Stimulated activated CD4-positive, alpha-beta T cell treated with anti-CD3 and anti-CD28 coated beads, Interleukin-1b, Interleukin-23, amount 100 ng/mL, for 1 hour (primary cell): ENCODE measurements around the gene RIPOR2.
A peak's percentile ranks its signal among the peaks of the same experiment; 100 is the strongest.
"Not testable (repeated sequence)": the region's sequence is repeated elsewhere in the genome, so short reads cannot be mapped to it uniquely, and the experiment has no call there.

Experiments
- DNase-seq, 2 donors: peaks; one replicate each; pipeline ENCODE4 v3.0.0-alpha.2; 2020; ENCODE audit warnings: low read depth in 2 of 2

The RIPOR2 gene

GRCh38 chr6:24799541-24799915 lies 136.2 kb downstream of the RIPOR2 start:
- DNase-seq = no peak

GRCh38 chr6:24798740-24799540 lies 136.8 kb downstream of the RIPOR2 start, which contains the start of gene ARMH2:
ARMH2 (minus strand) TSS chr6:24798917; CDS start chr6:24798857, 60 bp downstream.
- no peak for DNase-seq

GRCh38 chr6:24797596-24798216 lies 138.1 kb downstream of the RIPOR2 start:
- DNase-seq = no peak

GRCh38 chr6:24796616-24797290 lies 139.0 kb downstream of the RIPOR2 start:
- no peak for DNase-seq

GRCh38 chr6:24795106-24795505 lies 140.7 kb downstream of the RIPOR2 start:
- no peak for DNase-seq

- no peak for DNase-seq
Measured at GRCh38 chr6:24788031-24788665, 147.6 kb downstream of the RIPOR2 start.

- DNase-seq = no peak
Measured at GRCh38 chr6:24780206-24780605, 155.6 kb downstream of the RIPOR2 start.

- DNase-seq = no peak
Measured at GRCh38 chr6:24779416-24780016, 156.2 kb downstream of the RIPOR2 start.

GRCh38 chr6:24778878-24779277 lies 156.9 kb downstream of the RIPOR2 start:
- no peak for DNase-seq

- no peak for DNase-seq
Measured at GRCh38 chr6:24778121-24778520, 157.6 kb downstream of the RIPOR2 start.

GRCh38 chr6:24777227-24777626 lies 158.5 kb downstream of the RIPOR2 start:
- DNase-seq = no peak

GRCh38 chr6:24775520-24776058 lies 160.2 kb downstream of the RIPOR2 start:
- DNase-seq = no peak

- peak; percentile 93 to 99 for DNase-seq
Measured at GRCh38 chr6:24774696-24775519, 160.9 kb downstream of the RIPOR2 start, which contains the start of gene GMNN. GMNN (plus strand) TSS chr6:24774937; CDS start chr6:24777247, 2,310 bp downstream.

GRCh38 chr6:24768361-24768760 lies 167.4 kb downstream of the RIPOR2 start:
- no peak for DNase-seq

GRCh38 chr6:24766680-24767462 lies 168.9 kb downstream of the RIPOR2 start:
- no peak for DNase-seq

GRCh38 chr6:24765968-24766367 lies 169.8 kb downstream of the RIPOR2 start:
- not testable (repeated sequence) for DNase-seq

GRCh38 chr6:24764833-24765828 lies 170.6 kb downstream of the RIPOR2 start:
- not testable (repeated sequence) for DNase-seq

- DNase-seq = no peak
Measured at GRCh38 chr6:24763578-24763977, 172.2 kb downstream of the RIPOR2 start.
